H9 (cell line): ENCODE measurements around the gene ITK. TPM values are rescaled to one million over a fixed set of nuclear protein-coding genes. Genes with fewer than 3 reads are reported as not detected.

ENCODE experiments used
- DNase-seq: peaks from one replicate; pipeline ENCODE4 v3.0.0-alpha.2; 2017
- H2AFZ ChIP-seq: one replicate; pipeline ENCODE4 v1.6.1; 2013; ENCODE audit warnings: mild to moderate bottlenecking, low read length, control low read depth, moderate library complexity
- H2AK5ac ChIP-seq: 2 replicates; pipeline ENCODE4 v1.6.1; 2013; ENCODE audit warnings: low read length, control low read depth, mixed read lengths; ENCODE audit not compliant: insufficient read length
- H2BK120ac ChIP-seq: one replicate; pipeline ENCODE4 v1.6.1; 2013; ENCODE audit warnings: low read depth, mild to moderate bottlenecking, low read length, control low read depth, inconsistent platforms; ENCODE audit not compliant: poor library complexity, severe bottlenecking
- H2BK12ac ChIP-seq: 2 replicates; pipeline ENCODE4 v1.6.1; 2013; ENCODE audit warnings: low read length, control low read depth, mixed read lengths, low read depth; ENCODE audit not compliant: insufficient read length
- H2BK15ac ChIP-seq: 2 replicates; pipeline ENCODE4 v1.6.1; 2013; ENCODE audit warnings: low read depth, low read length, control low read depth
- H2BK20ac ChIP-seq: one replicate; pipeline ENCODE4 v1.6.1; 2013; ENCODE audit warnings: low read depth, mild to moderate bottlenecking, low read length, control low read depth, inconsistent platforms; ENCODE audit not compliant: poor library complexity, severe bottlenecking
- H2BK5ac ChIP-seq: 2 replicates; pipeline ENCODE4 v1.6.1; 2013; ENCODE audit warnings: low read length, control low read depth, mixed read lengths; ENCODE audit not compliant: insufficient read length
- H3K14ac ChIP-seq: 2 replicates; pipeline ENCODE4 v1.6.1; 2013; ENCODE audit warnings: low read length, control low read depth; ENCODE audit not compliant: insufficient read depth
- H3K18ac ChIP-seq: 2 replicates; pipeline ENCODE4 v1.6.1; 2013; ENCODE audit warnings: low read depth, mild to moderate bottlenecking, mixed read lengths, low read length, control low read depth; ENCODE audit not compliant: insufficient read length
- H3K23ac ChIP-seq: 2 replicates; pipeline ENCODE4 v1.6.1; 2013; ENCODE audit warnings: low read length, control low read depth, mixed read lengths, low read depth; ENCODE audit not compliant: insufficient read length
- H3K23me2 ChIP-seq: 2 replicates; pipeline ENCODE4 v1.6.1; 2013; ENCODE audit warnings: low read depth, mild to moderate bottlenecking, mixed read lengths, low read length, control low read depth; ENCODE audit not compliant: insufficient read length, poor library complexity, severe bottlenecking
- H3K27ac ChIP-seq: 2 replicates; pipeline ENCODE4 v1.5.1; 2013; ENCODE audit warnings: low read length, control low read depth, mixed read lengths, low read depth; ENCODE audit not compliant: insufficient read length
- H3K27me3 ChIP-seq: 2 replicates; pipeline ENCODE4 v1.6.1; 2013; ENCODE audit warnings: low read length, control low read depth, inconsistent platforms; ENCODE audit not compliant: insufficient read depth
- H3K4ac ChIP-seq: 2 replicates; pipeline ENCODE4 v1.6.1; 2013; ENCODE audit warnings: low read depth, mild to moderate bottlenecking, control low read depth, inconsistent platforms, low read length, moderate library complexity
- H3K4me1 ChIP-seq: 2 replicates; pipeline ENCODE4 v1.6.1; 2013; ENCODE audit warnings: low read length, control low read depth, inconsistent platforms; ENCODE audit not compliant: insufficient read depth
- H3K4me2 ChIP-seq: 2 replicates; pipeline ENCODE4 v1.6.1; 2013; ENCODE audit warnings: low read length, control low read depth, mixed read lengths; ENCODE audit not compliant: insufficient read length, insufficient read depth
- H3K56ac ChIP-seq: 2 replicates; pipeline ENCODE4 v1.6.1; 2013; ENCODE audit warnings: low read depth, mild to moderate bottlenecking, mixed read lengths, low read length, control low read depth; ENCODE audit not compliant: insufficient read length
- H3K79me1 ChIP-seq: 2 replicates; pipeline ENCODE4 v1.6.1; 2013; ENCODE audit warnings: low read depth, mild to moderate bottlenecking, moderate library complexity, low read length, control low read depth, inconsistent platforms; ENCODE audit not compliant: insufficient read depth, poor library complexity, severe bottlenecking
- H3K79me2 ChIP-seq: 2 replicates; pipeline ENCODE4 v1.6.1; 2013; ENCODE audit warnings: low read length, control low read depth, inconsistent platforms; ENCODE audit not compliant: insufficient read depth
- H3K9ac ChIP-seq: 2 replicates; pipeline ENCODE4 v1.6.1; 2013; ENCODE audit warnings: low read length, control low read depth, mixed read lengths; ENCODE audit not compliant: insufficient read length; ENCODE audit errors: extremely low read depth
- H3K9me3 ChIP-seq: one replicate; pipeline ENCODE4 v1.6.1; 2013; ENCODE audit warnings: low read depth, low read length, inconsistent platforms; ENCODE audit not compliant: control insufficient read depth
- H3T11ph ChIP-seq: one replicate; pipeline ENCODE4 v1.6.1; 2013; ENCODE audit warnings: mild to moderate bottlenecking, low read length, control low read depth, inconsistent platforms
- H4K20me1 ChIP-seq: one replicate; pipeline ENCODE4 v1.6.1; 2013; ENCODE audit not compliant: control insufficient read depth, insufficient read length, insufficient read depth
- H4K5ac ChIP-seq: 2 replicates; pipeline ENCODE4 v1.6.1; 2013; ENCODE audit warnings: low read depth, mild to moderate bottlenecking, mixed read lengths, low read length, control low read depth; ENCODE audit not compliant: insufficient read length
- H4K8ac ChIP-seq: replicated peaks from 2 replicates; pipeline ENCODE4 v1.6.1; 2013; ENCODE audit warnings: low read length, control low read depth, mixed read lengths, low read depth; ENCODE audit not compliant: insufficient read length
- H4K91ac ChIP-seq: 2 replicates; pipeline ENCODE4 v1.6.1; 2013; ENCODE audit warnings: low read depth, mild to moderate bottlenecking, moderate library complexity, mixed read lengths, low read length, control low read depth; ENCODE audit not compliant: insufficient read length
- H3K27ac Mint-ChIP-seq, 3 experiments: 2 replicates in 2 of 3; 3 replicates in 1 of 3; pipeline ENCODE4 v1.8.0; 2020 to 2021; ENCODE audit warnings: mixed read lengths in 3 of 3, mild to moderate bottlenecking in 1 of 3, moderate library complexity in 1 of 3
- H3K27me3 Mint-ChIP-seq: 2 replicates; pipeline ENCODE4 v1.8.0; 2021; ENCODE audit warnings: low read depth, mild to moderate bottlenecking, moderate library complexity, mixed read lengths
- H3K36me3 Mint-ChIP-seq, 3 experiments: 2 replicates in 2 of 3; 3 replicates in 1 of 3; pipeline ENCODE4 v1.8.0; 2020 to 2021; ENCODE audit warnings: low read depth in 3 of 3, mixed read lengths in 3 of 3; ENCODE audit not compliant: insufficient read depth in 1 of 3
- H3K4me1 Mint-ChIP-seq, 2 experiments: 2 replicates each; pipeline ENCODE4 v1.8.0; 2020; ENCODE audit warnings: mixed read lengths in 2 of 2
- H3K4me3 Mint-ChIP-seq, 2 experiments: 2 replicates in 1 of 2; 3 replicates in 1 of 2; pipeline ENCODE4 v1.8.0; 2020 to 2021; ENCODE audit warnings: mild to moderate bottlenecking in 2 of 2, mixed read lengths in 2 of 2, moderate library complexity in 1 of 2
- H3K9me3 Mint-ChIP-seq, 2 experiments: 2 replicates in 1 of 2; 3 replicates in 1 of 2; pipeline ENCODE4 v1.8.0; 2020; ENCODE audit warnings: mild to moderate bottlenecking in 2 of 2, mixed read lengths in 2 of 2, moderate library complexity in 1 of 2
- WGBS: extraction: QIAGEN DNeasy Blood & Tissue Kit; methylation state at CpG from one replicate; pipeline ENCODE4 v1.1.7; 2013; ENCODE audit warnings: missing lambda C conversion rate, low lambda C conversion rate, mixed read lengths; ENCODE audit not compliant: insufficient read length; ENCODE audit errors: extremely low coverage; 5-methylcytosine and 5-hydroxymethylcytosine counted together
- total RNA-seq: library from RNA; stranded (reverse); gene quantifications from 2 replicates; pipeline ENCODE4 v1.2.1, GENCODE V29; 2021
- TF ChIP-seq, protein P1 (sequence below): fragments of 200-600 bp; sonication (generic); conservative IDR thresholded peaks from 3 replicates; pipeline ENCODE4 v1.8.0; 2021; ENCODE audit warnings: antibody characterized with exemption, mild to moderate bottlenecking

The ITK gene
- total RNA-seq, 1 experiment from 2014 or later: 0.22 TPM

DNA sequence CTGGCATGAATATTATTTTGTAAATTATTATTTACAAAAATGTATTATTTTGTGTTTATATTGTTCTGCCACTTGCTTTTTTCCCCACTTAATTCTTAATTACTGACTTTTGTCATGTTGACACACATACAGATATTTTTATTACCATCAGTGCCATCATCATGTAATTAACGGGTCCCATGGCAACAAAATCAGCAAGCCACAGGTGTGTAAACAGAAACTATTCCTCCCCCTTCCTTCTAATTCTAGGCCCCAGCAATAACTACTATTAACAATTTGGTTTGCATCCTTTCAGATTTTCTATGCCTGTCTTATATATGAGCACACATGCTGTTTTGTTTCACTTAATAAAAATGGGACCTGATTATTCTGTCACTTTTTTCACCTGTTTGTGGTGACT, 114.6 kb downstream of the ITK start:
- peaks cover 5 to 51% (median 26%) of the 10 kb centered on the region in 3 experiments; a peak in 6 of 7 replicates for H3K36me3 Mint-ChIP-seq

More for the DNA sequence above, 114.6 kb downstream of the ITK start:
- Histone ChIP-seq H3K79me1 (no peaks in the 10 kb centered on the region), H3K79me2 (no peaks in the 10 kb centered on the region), H3K4me1 (no peaks in the 10 kb centered on the region), H4K5ac (no peak overlapping the region), H3K56ac (no peak overlapping the region), H3K23ac (no peak overlapping the region), H2BK15ac (no peak overlapping the region), H3K4me2 (no peak overlapping the region), H2BK20ac (no peak overlapping the region), H2AFZ (no peak overlapping the region), H2BK5ac (no peak overlapping the region), H2BK120ac (no peak overlapping the region), H4K91ac (no peak overlapping the region), H3K27me3 (no peaks in the 10 kb centered on the region), H2BK12ac (no peak overlapping the region), H3K9me3 (no peaks in the 10 kb centered on the region), H3K23me2 (no peaks in the 10 kb centered on the region), H3K9ac (no peak overlapping the region), H2AK5ac (no peak overlapping the region), H3K18ac (no peak overlapping the region), H3K27ac (no peak overlapping the region), H4K20me1 (no peaks in the 10 kb centered on the region), H3K14ac (no peak overlapping the region), H4K8ac (no peak overlapping the region), H3K4ac (no peak overlapping the region), H3T11ph (no peak overlapping the region)
- no peak overlapping the region for H3K4me3 Mint-ChIP-seq
- peaks cover 1 to 2% of the 10 kb centered on the region in 2 experiments; a peak in 2 of 4 replicates for H3K4me1 Mint-ChIP-seq
- TF ChIP-seq, protein P1, sequence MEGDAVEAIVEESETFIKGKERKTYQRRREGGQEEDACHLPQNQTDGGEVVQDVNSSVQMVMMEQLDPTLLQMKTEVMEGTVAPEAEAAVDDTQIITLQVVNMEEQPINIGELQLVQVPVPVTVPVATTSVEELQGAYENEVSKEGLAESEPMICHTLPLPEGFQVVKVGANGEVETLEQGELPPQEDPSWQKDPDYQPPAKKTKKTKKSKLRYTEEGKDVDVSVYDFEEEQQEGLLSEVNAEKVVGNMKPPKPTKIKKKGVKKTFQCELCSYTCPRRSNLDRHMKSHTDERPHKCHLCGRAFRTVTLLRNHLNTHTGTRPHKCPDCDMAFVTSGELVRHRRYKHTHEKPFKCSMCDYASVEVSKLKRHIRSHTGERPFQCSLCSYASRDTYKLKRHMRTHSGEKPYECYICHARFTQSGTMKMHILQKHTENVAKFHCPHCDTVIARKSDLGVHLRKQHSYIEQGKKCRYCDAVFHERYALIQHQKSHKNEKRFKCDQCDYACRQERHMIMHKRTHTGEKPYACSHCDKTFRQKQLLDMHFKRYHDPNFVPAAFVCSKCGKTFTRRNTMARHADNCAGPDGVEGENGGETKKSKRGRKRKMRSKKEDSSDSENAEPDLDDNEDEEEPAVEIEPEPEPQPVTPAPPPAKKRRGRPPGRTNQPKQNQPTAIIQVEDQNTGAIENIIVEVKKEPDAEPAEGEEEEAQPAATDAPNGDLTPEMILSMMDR: no peak
- WGBS: no CpG with 5 or more reads among the region's 1 CpG
- H3K27me3 Mint-ChIP-seq: no peaks in the 10 kb centered on the region
- DNase-seq: no peak
- no peaks in the 10 kb centered on the region for H3K9me3 Mint-ChIP-seq
- H3K27ac Mint-ChIP-seq: no peak overlapping the region
